GM23248 (cell line): Measurements from ENCODE around the gene NEK4.

Experiments used
- EZH2 ChIP-seq: fragments of 200-600 bp; sonication (generic); IDR thresholded peaks from 2 replicates; pipeline ENCODE4 v1.6.1; 2018; ENCODE audit warnings: antibody characterized with exemption, mild to moderate bottlenecking; ENCODE audit not compliant: insufficient read depth, poor library complexity, severe bottlenecking
- EZH2phosphoT487 ChIP-seq: fragments of 200-600 bp; sonication (generic); IDR thresholded peaks from 2 replicates; pipeline ENCODE4 v1.6.1; 2018; ENCODE audit warnings: antibody characterized with exemption, moderate library complexity, mild to moderate bottlenecking, low read depth; ENCODE audit not compliant: insufficient read depth

GRCh38 chr3:52792413-52792812 is 21.7 kb upstream of the NEK4 start:
- TF ChIP-seq EZH2phosphoT487 (no peak), EZH2 (no peak)
